ENCODE results near the gene HSPB9. TPM values are rescaled to one million over a fixed set of nuclear protein-coding genes. Genes with fewer than 3 reads are reported as not detected.

Gene HSPB9
- total and polyA plus RNA-seq, 9 of the 15 experiments (the other 6 are each of a cell fraction or from before 2014, with no cell fraction given): 0.04 to 0.16 (median 0.08) TPM; not detected in 3

DNA sequence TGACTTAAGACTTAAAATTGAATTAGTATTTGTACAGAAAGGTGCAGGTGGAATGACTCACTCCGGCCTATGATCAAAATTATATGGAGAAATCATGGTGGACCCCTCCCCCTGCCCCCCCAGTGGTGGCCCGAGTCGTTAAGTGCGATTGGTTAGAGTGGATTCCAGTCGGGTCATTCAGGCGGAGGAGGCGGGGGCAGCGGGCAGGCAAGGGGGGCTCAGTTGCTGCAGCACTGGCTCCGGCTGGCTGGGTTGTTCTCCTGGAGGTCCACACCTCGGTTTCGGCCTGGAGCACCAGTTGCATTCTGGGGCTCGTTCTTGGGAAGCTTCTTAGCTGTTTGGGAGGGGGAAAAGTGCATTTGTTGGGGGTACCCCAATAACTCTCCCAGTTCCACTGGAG is 3.0 kb downstream of the HSPB9 start:
- no peak overlapping the region for H3K9ac ChIP-seq (ENCODE audit: insufficient read depth in 1 of 2, low read depth in 2 of 2, low read length in 2 of 2)
- H2AFZ ChIP-seq (ENCODE audit: low read depth, low read length): no peak overlapping the region
- CTCF ChIA-PET (ENCODE audit: low intra/inter-chr PET ratio): no interaction called here
- H3K9me1 ChIP-seq (ENCODE audit: control insufficient read depth, insufficient read depth, low read length): peaks cover 3% of the 10 kb centered on the region
- in situ Hi-C loops (cut with MboI) (no loop called here), intact Hi-C loops (cut with micrococcal nuclease) (no loop called here)
- H3K4me3 ChIP-seq: no peak overlapping the region
- WGBS (ENCODE audit: insufficient coverage, low coverage, missing lambda C conversion rate): 92% methylated on average over 10 of the region's 12 CpGs
- no peaks in the 10 kb centered on the region for H3K9me3 ChIP-seq (replicated peaks; ENCODE audit: control insufficient read depth, insufficient read depth, low read depth, low read length)
- peaks cover 5% of the 10 kb centered on the region for H3K79me2 ChIP-seq (ENCODE audit: control insufficient read depth, insufficient read depth, low read length)
- H4K20me1 ChIP-seq (replicated peaks; ENCODE audit: control insufficient read depth, insufficient read depth, low read length): no peaks in the 10 kb centered on the region
- ATAC-seq (no peak), DNase-seq (ENCODE audit: extremely low read depth in 1 of 4, low spot score in 3 of 4) (no peak), FAIRE-seq (no peak)
- TF ChIP-seq ZNF253 (CRISPR knock-in tag; conservative IDR thresholded peaks at IDR 0.05) (no peak), DIDO1 (tag; IDR thresholded peaks at IDR 0.05; ENCODE audit: low read depth) (no peak), DPF2 (IDR thresholded peaks at IDR 0.05) (no peak), ZKSCAN3 (CRISPR knock-in tag; IDR thresholded peaks at IDR 0.05) (no peak), EWSR1 (IDR thresholded peaks at IDR 0.05; ENCODE audit: borderline replicate concordance, low read depth, partially characterized antibody) (no peak), ETV1 (tag; conservative IDR thresholded peaks at IDR 0.05; ENCODE audit: low read depth) (no peak), TAF15 (IDR thresholded peaks at IDR 0.05; ENCODE audit: low read depth, low read length) (no peak), CC2D1A (IDR thresholded peaks at IDR 0.05) (no peak), ZNF780A (CRISPR knock-in tag; IDR thresholded peaks at IDR 0.05) (no peak), MTA3 (IDR thresholded peaks at IDR 0.05; ENCODE audit: borderline replicate concordance) (no peak), BRD4 (IDR thresholded peaks at IDR 0.05) (no peak), HDAC3 (IDR thresholded peaks at IDR 0.05; ENCODE audit: borderline replicate concordance, partially characterized antibody) (no peak), ATF1 (CRISPR knock-in tag; IDR thresholded peaks at IDR 0.05) (no peak), ATF1 (tag; IDR thresholded peaks at IDR 0.05) (no peak), ETS1 (conservative IDR thresholded peaks at IDR 0.05; ENCODE audit: control insufficient read depth, low read depth, low read length) (no peak), ZNF518B (CRISPR knock-in tag; IDR thresholded peaks at IDR 0.05) (no peak), NFXL1 (CRISPR knock-in tag; IDR thresholded peaks at IDR 0.05) (no peak)
- POLR2A ChIA-PET: interaction anchor here (1.2 to 1.4 kb wide), 3 partner anchors 12 to 167 kb away, joined by 3 to 4 read pairs (median 4); no protein-coding TSS in a partner anchor
- H3K4me1 ChIP-seq (replicated peaks in 1 of 2; ENCODE audit: control insufficient read depth in 2 of 2, insufficient read depth in 2 of 2, low read length in 2 of 2): peaks cover 6 to 24% of the 10 kb centered on the region in 2 experiments; a peak in 4 of 5 replicates
- no peak overlapping the region for H3K4me2 ChIP-seq (ENCODE audit: insufficient read depth, low read length)
- no peaks in the 10 kb centered on the region for H3K27me3 ChIP-seq (ENCODE audit: control insufficient read depth in 2 of 2, insufficient read depth in 2 of 2, low read length in 2 of 2)
- peaks cover 64% of the 10 kb centered on the region for H3K36me3 ChIP-seq (ENCODE audit: control insufficient read depth, insufficient read depth, low read length)
- no peak overlapping the region for H3K27ac ChIP-seq (ENCODE audit: extremely low read depth, low read depth, low read length)
- BruUV-seq (replicated peaks): no TSS peak
